RKO (cell line): ENCODE data around the gene TMED5.
"Not testable (repeated sequence)": the region's sequence is repeated elsewhere in the genome, so short reads cannot be mapped to it uniquely, and the experiment has no call there.

Experiments
- DNase-seq: peaks from one replicate; pipeline ENCODE4 v3.0.0-alpha.2; 2016; ENCODE audit warnings: low spot score

The TMED5 gene

DNA sequence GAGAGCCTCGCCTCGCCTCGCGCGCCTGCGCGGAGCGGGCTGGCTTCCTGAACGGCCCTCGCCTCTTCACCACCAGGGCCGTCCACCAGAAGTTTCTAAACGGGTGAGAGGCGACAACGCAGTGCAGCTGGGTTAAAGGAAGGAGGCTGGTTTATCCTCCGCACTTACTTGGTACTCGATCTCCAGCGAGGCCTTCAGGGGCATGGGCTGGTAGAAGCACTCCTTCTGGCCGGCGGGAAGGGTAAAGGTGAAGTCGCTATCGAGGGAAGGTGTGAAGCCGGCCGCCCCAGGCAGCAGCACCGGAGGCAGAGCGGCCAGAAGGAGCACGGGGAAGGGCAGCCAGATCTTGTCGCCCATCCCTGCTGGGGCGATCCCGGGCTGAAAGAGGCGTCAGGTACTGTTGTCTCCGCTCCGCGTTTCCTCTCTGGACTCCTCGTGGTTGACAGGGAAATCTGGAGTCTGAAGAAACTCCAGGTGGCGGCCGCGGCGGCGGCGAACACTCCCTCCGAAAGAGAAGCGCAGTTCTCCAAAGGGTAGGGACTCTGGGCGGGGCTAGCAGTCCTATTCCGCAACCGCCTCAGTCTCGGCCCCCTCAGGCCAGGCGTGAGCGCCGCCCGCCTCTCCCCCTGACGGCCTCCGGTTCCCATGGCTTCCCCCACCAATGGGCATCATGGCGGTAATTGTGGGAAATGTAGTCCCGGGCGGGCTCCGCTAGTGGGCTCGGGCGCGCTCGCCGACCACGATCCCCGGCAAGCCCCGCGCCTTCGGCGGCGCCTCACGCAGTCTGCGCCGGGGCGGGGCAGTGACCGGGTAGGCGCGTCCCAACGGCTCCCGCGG, at the start of gene TMED5:
TSS of gene TMED5 (minus strand) at position 528 of the 837 bp plus-strand sequence. CDS start at position 357, 171 bp downstream.
- DNase-seq = peak; percentile 97

DNA sequence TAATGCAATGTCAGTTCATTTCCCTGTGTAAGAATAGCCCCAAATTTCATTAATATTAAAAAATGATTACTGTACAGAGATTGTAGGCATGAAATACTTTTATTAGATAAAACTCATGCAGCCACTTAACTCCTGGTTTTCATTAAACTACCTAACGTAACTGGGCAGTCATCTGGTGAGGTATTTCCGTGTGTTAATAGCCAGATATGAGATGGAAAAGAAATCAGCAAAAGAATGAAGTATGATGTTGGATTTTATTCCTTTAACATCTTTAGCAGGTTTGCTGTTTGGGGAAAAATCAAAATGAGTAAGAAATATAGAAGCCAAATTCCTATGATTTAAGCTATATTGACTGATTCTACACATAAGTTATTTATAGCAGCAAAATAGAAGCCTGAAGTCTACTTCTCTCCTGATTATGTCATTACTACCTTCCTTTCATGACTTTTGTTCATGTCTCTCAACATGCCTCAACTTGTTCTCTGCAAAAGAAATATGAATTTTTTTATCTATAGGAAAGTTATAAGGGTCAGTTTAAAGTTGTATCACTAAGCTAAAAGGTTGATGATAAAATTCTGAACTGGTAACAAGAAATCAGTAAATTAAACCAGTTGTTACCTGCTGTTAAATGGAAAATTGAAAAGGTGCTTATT, 42.9 kb upstream of the TMED5 start:
- DNase-seq = no peak

- no peak for DNase-seq
These were observed 41.7 kb upstream of the TMED5 start for GRCh38 chr1:93221913-93222312.

GRCh38 chr1:93220716-93221115, 40.5 kb upstream of the TMED5 start:
- DNase-seq = not testable (repeated sequence)

- DNase-seq = no peak
These were observed 39.2 kb upstream of the TMED5 start for GRCh38 chr1:93219443-93219842.

- DNase-seq = no peak
These were observed 35.1 kb upstream of the TMED5 start for GRCh38 chr1:93215322-93215721.

- DNase-seq = no peak
These were observed 27.0 kb upstream of the TMED5 start for GRCh38 chr1:93207211-93207610.

- no peak for DNase-seq
These were observed 26.3 kb upstream of the TMED5 start for GRCh38 chr1:93206567-93206954.

- DNase-seq = no peak
These were observed 25.8 kb upstream of the TMED5 start for GRCh38 chr1:93205892-93206566.

- no peak for DNase-seq
These were observed 20.5 kb upstream of the TMED5 start for GRCh38 chr1:93200714-93201113.

DNA sequence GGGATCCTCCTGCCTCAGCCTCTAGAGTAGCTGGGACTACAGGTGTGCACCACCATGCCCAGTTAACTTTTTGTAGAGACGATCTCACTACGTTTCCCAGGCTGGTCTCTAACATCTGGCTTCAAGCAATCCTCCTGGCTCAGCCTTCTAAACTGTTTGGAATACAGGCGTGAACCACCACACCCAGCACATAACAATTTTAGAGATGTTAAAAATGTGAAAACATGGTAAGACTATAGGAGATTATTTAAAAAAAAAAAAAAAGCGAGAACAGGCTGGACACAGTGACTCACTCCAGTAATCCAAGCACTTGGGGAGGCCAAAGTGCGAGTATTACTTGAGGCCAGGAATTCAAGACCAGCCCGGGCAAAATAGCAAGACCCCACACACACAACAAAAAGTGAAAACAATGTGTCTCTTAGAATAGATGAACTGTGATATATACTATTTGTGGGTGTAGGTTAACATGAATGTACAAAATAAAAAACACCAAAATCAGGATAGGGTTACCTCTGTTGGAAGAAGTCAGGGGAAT, 19.9 kb upstream of the TMED5 start:
- no peak for DNase-seq

DNA sequence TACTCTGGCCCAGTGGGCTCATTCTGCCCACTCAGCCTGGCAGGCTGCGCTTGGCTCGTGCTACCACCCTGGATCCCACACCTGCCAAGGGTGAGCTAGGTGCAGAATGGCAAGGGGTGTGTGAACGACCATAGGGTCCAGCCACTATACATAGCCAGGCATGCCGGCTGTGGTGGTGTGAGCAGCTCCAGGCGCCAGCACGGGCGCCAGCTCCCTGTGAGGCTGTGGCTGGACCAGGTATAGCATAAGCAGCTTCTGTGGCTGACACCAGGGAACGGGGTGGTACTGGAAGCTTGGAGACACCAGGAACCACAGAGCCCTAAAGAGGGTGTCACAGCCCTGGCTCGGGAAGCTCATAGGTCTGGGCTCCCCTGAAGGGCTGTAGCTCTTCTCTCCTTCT, 18.9 kb upstream of the TMED5 start:
- DNase-seq = no peak

DNA sequence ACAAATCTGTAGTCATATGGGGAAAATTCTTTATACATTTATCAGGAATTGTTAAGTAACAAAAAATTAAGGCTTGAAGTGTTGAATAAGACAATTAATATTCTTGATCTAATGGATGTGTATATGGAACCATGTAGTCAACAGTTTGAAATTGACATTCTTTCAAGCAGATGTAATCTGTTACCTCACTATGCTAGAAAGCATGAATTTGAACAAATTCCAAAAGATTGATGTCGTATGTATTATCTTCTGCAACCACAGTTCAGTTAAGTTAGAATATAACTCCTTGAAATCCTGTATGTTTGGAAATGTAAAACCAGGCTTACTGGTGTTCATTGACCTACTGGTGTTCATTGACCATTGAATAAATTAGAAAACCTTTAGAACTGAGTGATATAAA, 16.4 kb upstream of the TMED5 start:
- DNase-seq = peak; percentile 23

DNA sequence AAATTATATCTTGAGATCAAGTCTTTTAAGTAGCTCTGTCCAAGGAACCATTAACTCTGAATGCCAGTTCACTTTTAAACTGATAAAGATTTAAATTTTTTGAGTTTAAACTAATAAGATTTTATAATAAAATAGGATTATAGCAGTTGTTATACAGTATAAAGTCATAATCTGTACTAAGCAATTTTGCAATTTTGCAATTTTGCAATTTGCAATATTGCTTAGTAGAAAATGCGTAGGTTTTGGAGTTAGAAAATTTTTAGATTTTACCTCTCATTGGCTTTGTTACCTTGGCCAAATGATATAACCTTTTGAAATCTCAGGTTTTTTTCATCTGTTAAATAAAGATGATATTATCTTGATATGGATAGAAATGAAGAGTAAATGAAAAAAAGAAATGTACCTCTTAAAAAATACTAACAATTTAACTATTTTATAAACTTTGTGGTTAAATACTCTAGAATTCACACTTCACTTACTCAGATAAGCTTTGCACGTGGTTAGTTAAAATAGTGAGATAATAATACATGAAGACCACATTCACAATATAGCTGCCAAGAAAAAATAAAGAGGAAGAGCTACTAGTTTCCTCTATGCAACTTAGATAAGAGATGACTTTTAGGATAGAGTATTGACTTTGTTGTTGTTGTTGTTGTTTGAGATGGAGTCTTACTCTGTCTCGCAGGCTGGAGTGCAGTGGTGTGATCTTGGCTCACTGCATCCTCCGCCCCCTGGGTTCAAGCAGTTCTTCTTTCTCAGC, 14.2 kb upstream of the TMED5 start:
- no peak for DNase-seq

- no peak for DNase-seq
These were observed 10.2 kb upstream of the TMED5 start for GRCh38 chr1:93190432-93190831.

GRCh38 chr1:93186667-93187066, 6.5 kb upstream of the TMED5 start:
- DNase-seq = no peak

DNA sequence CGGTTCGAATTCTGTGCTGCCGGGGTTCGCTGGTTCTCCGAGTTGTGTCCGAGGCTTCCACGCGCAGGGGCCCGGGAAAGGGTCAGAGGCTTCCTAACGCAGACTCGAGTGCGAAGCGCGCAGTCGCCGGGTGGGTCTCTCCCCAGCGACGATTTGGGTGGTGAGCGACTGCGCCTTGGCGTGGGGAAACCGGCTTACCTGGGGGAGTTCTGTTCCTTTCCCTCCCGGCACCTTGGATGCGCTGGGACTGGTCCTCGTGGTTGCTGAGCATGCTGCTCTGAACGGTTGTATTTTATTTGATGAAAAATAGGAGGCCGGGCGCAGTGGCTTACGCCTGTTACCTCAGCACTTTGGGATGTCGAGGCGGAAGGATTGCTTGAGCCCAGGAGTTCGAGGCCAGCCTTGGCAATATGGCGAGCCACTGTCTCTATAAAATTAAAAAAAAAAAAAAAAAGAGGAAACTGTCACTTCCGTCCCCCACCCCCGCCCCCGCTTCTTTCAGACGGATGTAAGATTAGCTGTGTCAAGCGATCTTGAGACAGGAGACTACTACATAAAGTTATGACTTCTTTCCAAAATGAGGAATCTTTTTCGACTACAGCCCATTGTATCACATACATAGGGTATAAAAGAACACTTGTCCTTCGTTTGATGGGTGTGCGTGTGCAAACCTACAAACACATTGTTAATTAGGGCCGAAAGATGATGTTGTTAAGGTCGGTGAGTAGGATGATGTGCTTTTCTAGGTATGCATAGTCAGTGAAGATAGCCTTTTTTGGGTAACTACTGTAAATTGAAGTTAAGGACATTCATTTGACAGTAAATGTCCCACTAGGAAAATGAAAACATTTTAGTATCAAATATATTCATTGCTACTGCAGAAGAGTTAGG, 755 bp upstream of the TMED5 start, which contains the start of gene CCDC18:
TSS of gene CCDC18 (plus strand) at position 2 of the 891 bp plus-strand sequence. CDS start 2,638 bp downstream, outside the sequence.
- DNase-seq = peak; percentile 84

- DNase-seq = peak; percentile 67
These were observed 1.8 kb downstream of the TMED5 start for GRCh38 chr1:93178418-93178817.

DNA sequence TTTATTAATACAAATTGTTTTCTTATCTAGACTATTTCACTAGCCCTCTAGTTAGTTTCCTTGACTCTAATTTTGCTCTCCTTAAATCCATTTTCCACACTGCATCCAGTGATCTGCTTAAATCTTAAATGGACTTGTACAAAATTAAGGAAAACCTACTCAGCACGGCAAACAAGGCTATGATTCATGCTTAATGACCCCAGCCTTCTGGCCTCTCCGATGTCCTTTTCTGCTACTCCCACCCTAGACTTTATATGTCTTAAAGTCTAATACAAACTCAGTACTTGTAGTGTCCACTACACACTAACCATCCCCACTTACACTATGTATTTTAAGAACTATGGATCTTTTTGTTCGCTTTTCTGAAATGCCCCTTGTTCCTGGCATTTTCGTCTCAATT, 2.2 kb downstream of the TMED5 start:
- DNase-seq = peak; percentile 84

GRCh38 chr1:93174638-93175037, 5.6 kb downstream of the TMED5 start:
- not testable (repeated sequence) for DNase-seq

GRCh38 chr1:93172778-93173177, 7.4 kb downstream of the TMED5 start:
- DNase-seq = no peak
